GM12891 (cell line): ENCODE data around the gene SGCB.

Source experiments
- POLR2A ChIP-seq: IDR thresholded peaks from 2 replicates; pipeline ENCODE4 v1.6.1; 2011; ENCODE audit warnings: low read depth, low read length, control low read depth
- POLR2AphosphoS5 ChIP-seq: IDR thresholded peaks from 2 replicates; pipeline ENCODE4 v1.6.1; 2011; ENCODE audit warnings: low read depth, low read length, control low read depth

GRCh38 chr4:52054254-52054653 lies 16.2 kb upstream of the SGCB start:
- TF ChIP-seq POLR2A (no peak), POLR2AphosphoS5 (no peak)
